ENCODE measurements around the gene IFT81.

- no peak for TF ChIP-seq POLR2A (IDR thresholded peaks at IDR 0.05; ENCODE audit: low read depth, low read length)
- TF ChIP-seq POLR2AphosphoS5 (IDR thresholded peaks at IDR 0.05; ENCODE audit: low read depth, low read length), result no peak
Measured at GRCh38 chr12:110176745-110177144, 52.6 kb downstream of the IFT81 start.

All from GM12892 (cell line).